ENCODE results near the gene NTMT1. TPM values are rescaled to one million over a fixed set of nuclear protein-coding genes. Genes with fewer than 3 reads are reported as not detected.

The NTMT1 gene
- total RNA-seq, 4 donors from 2014 or later, result 20.3 to 33.3 (median 31.9) TPM

GRCh38 chr9:129586245-129586644, 39.7 kb upstream of the NTMT1 start:
- intact Hi-C loops (cut with DNase I), result no loop called here
- TF ChIP-seq EP300 (IDR thresholded peaks at IDR 0.05), result no peak
- no peak for TF ChIP-seq POLR2A (IDR thresholded peaks at IDR 0.05; ENCODE audit: low read depth)
- TF ChIP-seq CTCF (IDR thresholded peaks at IDR 0.05), result no peak
- TF ChIP-seq POLR2AphosphoS5 (IDR thresholded peaks at IDR 0.05), result no peak
- WGBS, result 80% methylated on average over 1 of the region's 1 CpG

GRCh38 chr9:129586685-129587084, 39.3 kb upstream of the NTMT1 start:
- no peak overlapping the region for H3K27ac ChIP-seq (replicated peaks in 1 of 4)
- H3K4me1 ChIP-seq, result peaks cover 0 to 9% (median 6%) of the 10 kb centered on the region in 4 donors
- TF ChIP-seq POLR2AphosphoS5 (IDR thresholded peaks at IDR 0.05) (no peak), POLR2A (IDR thresholded peaks at IDR 0.05; ENCODE audit: low read depth) (no peak), EP300 (IDR thresholded peaks at IDR 0.05) (no peak), CTCF (IDR thresholded peaks at IDR 0.05) (no peak)
- no peak for DNase-seq (ENCODE audit: extremely low spot score)
- intact Hi-C loops (cut with DNase I), result no loop called here
- no peaks in the 10 kb centered on the region for H3K36me3 ChIP-seq
- no peak overlapping the region for H3K4me3 ChIP-seq
- no peaks in the 10 kb centered on the region for H3K27me3 ChIP-seq
- 55% methylated on average over 5 of the region's 8 CpGs for WGBS
- H3K9me3 ChIP-seq, result no peaks in the 10 kb centered on the region

More at GRCh38 chr9:129586245-129586644, 39.7 kb upstream of the NTMT1 start:
- DNase-seq (ENCODE audit: extremely low spot score), result no peak
- Histone ChIP-seq H3K36me3 (no peaks in the 10 kb centered on the region), H3K4me1 (peaks cover 0 to 9% (median 6%) of the 10 kb centered on the region in 4 donors), H3K9me3 (no peaks in the 10 kb centered on the region), H3K4me3 (no peak overlapping the region), H3K27ac (replicated peaks in 1 of 4) (no peak overlapping the region), H3K27me3 (no peaks in the 10 kb centered on the region)

- Histone ChIP-seq H3K27me3 (no peaks in the 10 kb centered on the region), H3K4me1 (peaks cover 0 to 9% (median 6%) of the 10 kb centered on the region in 4 donors), H3K9me3 (no peaks in the 10 kb centered on the region), H3K36me3 (no peaks in the 10 kb centered on the region), H3K27ac (replicated peaks in 1 of 4) (no peak overlapping the region), H3K4me3 (no peak overlapping the region)
- no peak for TF ChIP-seq CTCF (IDR thresholded peaks at IDR 0.05)
- TF ChIP-seq EP300 (IDR thresholded peaks at IDR 0.05), result no peak
- TF ChIP-seq POLR2AphosphoS5 (IDR thresholded peaks at IDR 0.05), result no peak
- no peak for TF ChIP-seq POLR2A (IDR thresholded peaks at IDR 0.05; ENCODE audit: low read depth)
- intact Hi-C loops (cut with DNase I), result no loop called here
- WGBS, result 87% methylated on average over 23 of the region's 23 CpGs
- DNase-seq (ENCODE audit: extremely low spot score), result no peak
Observed at GRCh38 chr9:129587487-129588262, 38.3 kb upstream of the NTMT1 start.

- Histone ChIP-seq H3K27me3 (no peaks in the 10 kb centered on the region), H3K4me3 (no peak overlapping the region), H3K27ac (replicated peaks in 1 of 4) (no peak overlapping the region), H3K36me3 (no peaks in the 10 kb centered on the region), H3K9me3 (no peaks in the 10 kb centered on the region), H3K4me1 (no peaks in the 10 kb centered on the region)
- intact Hi-C loops (cut with DNase I), result no loop called here
- 91% methylated on average over 6 of the region's 6 CpGs for WGBS
- DNase-seq (ENCODE audit: extremely low spot score), result no peak
- TF ChIP-seq POLR2AphosphoS5 (IDR thresholded peaks at IDR 0.05) (no peak), EP300 (IDR thresholded peaks at IDR 0.05) (no peak), POLR2A (IDR thresholded peaks at IDR 0.05; ENCODE audit: low read depth) (no peak), CTCF (IDR thresholded peaks at IDR 0.05) (no peak)
Observed at GRCh38 chr9:129590466-129590865, 35.5 kb upstream of the NTMT1 start.

All from esophagus muscularis mucosa (tissue), 4 donors.